NCI-H1694 (cell line): Measurements from ENCODE around the gene NOL4.
"Not testable (repeated sequence)": the region's sequence is repeated elsewhere in the genome, so short reads cannot be mapped to it uniquely, and the experiment has no call there.

Source experiments
- DNase-seq: peaks from one replicate; lab custom pipeline; 2025; lab: John Stamatoyannopoulos, UW

NOL4 gene

GRCh38 chr18:34224423-34225217 lies at the start of gene NOL4:
Gene NOL4 (minus strand): TSS chr18:34224913. CDS start chr18:34223253, 1,660 bp downstream.
- DNase-seq: peak; percentile 88

- not testable (repeated sequence) for DNase-seq
Observed at GRCh38 chr18:34266029-34266428, 41.3 kb upstream of the NOL4 start.

GRCh38 chr18:34261865-34262780 lies 37.4 kb upstream of the NOL4 start:
- no peak for DNase-seq

GRCh38 chr18:34258176-34258575 lies 33.5 kb upstream of the NOL4 start:
- no peak for DNase-seq

GRCh38 chr18:34251919-34252318 lies 27.2 kb upstream of the NOL4 start:
- no peak for DNase-seq

GRCh38 chr18:34248727-34249126 lies 24.0 kb upstream of the NOL4 start:
- no peak for DNase-seq

GRCh38 chr18:34242739-34243138 lies 18.0 kb upstream of the NOL4 start:
- DNase-seq: no peak

GRCh38 chr18:34233781-34234388 lies 9.2 kb upstream of the NOL4 start:
- DNase-seq: not testable (repeated sequence)

- DNase-seq: no peak
Observed at GRCh38 chr18:34225218-34225553, 473 bp upstream of the NOL4 start.

- no peak for DNase-seq
Observed at GRCh38 chr18:34223893-34224422, 755 bp downstream of the NOL4 start.

GRCh38 chr18:34223164-34223892 lies 1.4 kb downstream of the NOL4 start:
- no peak for DNase-seq

GRCh38 chr18:34222307-34223163 lies 2.2 kb downstream of the NOL4 start:
- no peak for DNase-seq

GRCh38 chr18:34221971-34222306 lies 2.8 kb downstream of the NOL4 start:
- no peak for DNase-seq

GRCh38 chr18:34220081-34220815 lies 4.5 kb downstream of the NOL4 start:
- DNase-seq: no peak

- DNase-seq: no peak
Observed at GRCh38 chr18:34219651-34220050, 5.1 kb downstream of the NOL4 start.

- no peak for DNase-seq
Observed at GRCh38 chr18:34212511-34212910, 12.2 kb downstream of the NOL4 start.

GRCh38 chr18:34207344-34207851 lies 17.3 kb downstream of the NOL4 start:
- DNase-seq: no peak

- DNase-seq: no peak
Observed at GRCh38 chr18:34203866-34204265, 20.8 kb downstream of the NOL4 start.

GRCh38 chr18:34196256-34196655 lies 28.5 kb downstream of the NOL4 start:
- no peak for DNase-seq

GRCh38 chr18:34194239-34194638 lies 30.5 kb downstream of the NOL4 start:
- DNase-seq: no peak
